WTC11 (cell line): Measurements from ENCODE around the gene E2F2. TPM values are rescaled to one million over a fixed set of nuclear protein-coding genes. Genes with fewer than 3 reads are reported as not detected.

ENCODE experiments used
- ATAC-seq: fragments of 200-7000 bp; cut with Tn5 transposase; 2 replicates; pipeline ENCODE4 v1.10.0; 2021; ENCODE audit warnings: mild to moderate bottlenecking, moderate library complexity
- CTCF ChIA-PET: fragments of 300-600 bp; sonication (Branson Sonifier 250); formaldehyde crosslinking; loops from one replicate; lab custom pipeline; 2021; ENCODE audit warnings: antibody characterized with exemption; lab: Charles Lee
- POLR2A ChIA-PET: fragments of 350-600 bp; sonication (Branson Sonifier 250); formaldehyde crosslinking; loops from one replicate; lab custom pipeline; 2021; ENCODE audit warnings: antibody characterized with exemption; lab: Charles Lee
- DNase-seq: peaks from one replicate; pipeline ENCODE4 v3.0.0; 2021; ENCODE audit warnings: low spot score
- H3K27ac Mint-ChIP-seq: 2 replicates; pipeline ENCODE4 v1.8.0; 2021; ENCODE audit warnings: mixed read lengths
- H3K27me3 Mint-ChIP-seq: 2 replicates; pipeline ENCODE4 v1.8.0; 2021; ENCODE audit warnings: low read depth, mild to moderate bottlenecking, moderate library complexity, mixed read lengths
- H3K36me3 Mint-ChIP-seq: 2 replicates; pipeline ENCODE4 v1.8.0; 2021; ENCODE audit warnings: mixed read lengths
- H3K4me1 Mint-ChIP-seq: 2 replicates; pipeline ENCODE4 v1.8.0; 2022; ENCODE audit warnings: mixed read lengths
- H3K4me3 Mint-ChIP-seq: 2 replicates; pipeline ENCODE4 v1.8.0; 2021; ENCODE audit warnings: mild to moderate bottlenecking, moderate library complexity, mixed read lengths
- H3K9me3 Mint-ChIP-seq: 2 replicates; pipeline ENCODE4 v1.8.0; 2021; ENCODE audit warnings: mixed read lengths
- ARID4B ChIP-seq: sonication (generic); formaldehyde crosslinking; IDR thresholded peaks from 2 replicates; pipeline ENCODE4 v1.8.0; 2023; ENCODE audit warnings: missing genetic modification reagents, mild to moderate bottlenecking, borderline replicate concordance
- CREM ChIP-seq: sonication (generic); formaldehyde crosslinking; IDR thresholded peaks from 2 replicates; pipeline ENCODE4 v1.8.1; 2022; ENCODE audit warnings: mild to moderate bottlenecking, missing genetic modification reagents, moderate library complexity
- ELF4 ChIP-seq: sonication (generic); formaldehyde crosslinking; IDR thresholded peaks from 2 replicates; pipeline ENCODE4 v1.8.1; 2022; ENCODE audit warnings: low read depth, mild to moderate bottlenecking, moderate library complexity, missing genetic modification reagents
- ESRRA ChIP-seq: sonication (generic); formaldehyde crosslinking; IDR thresholded peaks from 2 replicates; pipeline ENCODE4 v1.8.1; 2022; ENCODE audit warnings: mild to moderate bottlenecking, missing genetic modification reagents, borderline replicate concordance
- ETV6 ChIP-seq: sonication (generic); formaldehyde crosslinking; IDR thresholded peaks from 2 replicates; pipeline ENCODE4 v1.8.1; 2022; ENCODE audit warnings: mild to moderate bottlenecking, missing genetic modification reagents
- FOXK1 ChIP-seq: sonication (generic); formaldehyde crosslinking; IDR thresholded peaks from 2 replicates; pipeline ENCODE4 v1.8.0; 2022; ENCODE audit warnings: mild to moderate bottlenecking, moderate library complexity, missing genetic modification reagents
- FOXP4 ChIP-seq: sonication (generic); formaldehyde crosslinking; IDR thresholded peaks from 2 replicates; pipeline ENCODE4 v1.8.0; 2022; ENCODE audit warnings: mild to moderate bottlenecking, missing genetic modification reagents
- HMGA2 ChIP-seq: fragments of 250-450 bp; sonication (Bioruptor Pico); IDR thresholded peaks from 2 replicates; pipeline ENCODE4 v1.4.0; 2021; ENCODE audit warnings: mild to moderate bottlenecking, moderate library complexity
- IRF2 ChIP-seq: sonication (generic); formaldehyde crosslinking; IDR thresholded peaks from 2 replicates; pipeline ENCODE4 v1.8.0; 2022; ENCODE audit warnings: low read depth, missing genetic modification reagents, borderline replicate concordance
- JUN ChIP-seq: sonication (generic); formaldehyde crosslinking; IDR thresholded peaks from 2 replicates; pipeline ENCODE4 v1.8.0; 2023; ENCODE audit warnings: mild to moderate bottlenecking, missing genetic modification reagents
- KAT7 ChIP-seq: sonication (generic); formaldehyde crosslinking; IDR thresholded peaks from 2 replicates; pipeline ENCODE4 v1.8.1; 2023; ENCODE audit warnings: missing genetic modification reagents, mild to moderate bottlenecking, borderline replicate concordance
- NFATC4 ChIP-seq: fragments of 250-450 bp; sonication (Bioruptor Pico); IDR thresholded peaks from 2 replicates; pipeline ENCODE4 v1.9.0; 2021; ENCODE audit warnings: mild to moderate bottlenecking
- PRRX2 ChIP-seq: fragments of 250-450 bp; sonication (Bioruptor Pico); IDR thresholded peaks from 2 replicates; pipeline ENCODE4 v1.8.0; 2021; ENCODE audit warnings: mild to moderate bottlenecking
- RORB ChIP-seq: fragments of 250-450 bp; sonication (Bioruptor Pico); IDR thresholded peaks from 2 replicates; pipeline ENCODE4 v1.9.0; 2021; ENCODE audit warnings: mild to moderate bottlenecking
- SMAD3 ChIP-seq: sonication (generic); formaldehyde crosslinking; IDR thresholded peaks from 2 replicates; pipeline ENCODE4 v1.8.0; 2022; ENCODE audit warnings: missing genetic modification reagents, mild to moderate bottlenecking, borderline replicate concordance
- SOX15 ChIP-seq: fragments of 250-450 bp; sonication (Bioruptor Pico); IDR thresholded peaks from 2 replicates; pipeline ENCODE4 v1.9.0; 2021; ENCODE audit warnings: mild to moderate bottlenecking
- SP1 ChIP-seq: sonication (generic); formaldehyde crosslinking; conservative IDR thresholded peaks from 2 replicates; pipeline ENCODE4 v1.8.1; 2022; ENCODE audit warnings: missing genetic modification reagents
- TEAD1 ChIP-seq: sonication (generic); formaldehyde crosslinking; IDR thresholded peaks from 2 replicates; pipeline ENCODE4 v1.8.0; 2022; ENCODE audit warnings: mild to moderate bottlenecking, missing genetic modification reagents
- ZNF232 ChIP-seq: sonication (generic); formaldehyde crosslinking; IDR thresholded peaks from 2 replicates; pipeline ENCODE4 v1.8.0; 2022; ENCODE audit warnings: mild to moderate bottlenecking, missing genetic modification reagents
- ZNF263 ChIP-seq: sonication (generic); formaldehyde crosslinking; IDR thresholded peaks from 2 replicates; pipeline ENCODE4 v1.8.1; 2022; ENCODE audit warnings: low read depth, mild to moderate bottlenecking, moderate library complexity, missing genetic modification reagents
- ZNF416 ChIP-seq: fragments of 250-450 bp; sonication (Bioruptor Pico); IDR thresholded peaks from 2 replicates; pipeline ENCODE4 v1.9.0; 2021; ENCODE audit warnings: mild to moderate bottlenecking, inconsistent platforms
- total RNA-seq: library from RNA; stranded (reverse); gene quantifications from 3 replicates; pipeline ENCODE4 v1.2.3, GENCODE V29; 2021
- TF ChIP-seq, protein P1 (sequence below): sonication (generic); formaldehyde crosslinking; IDR thresholded peaks from 2 replicates; pipeline ENCODE4 v1.8.1; 2023; ENCODE audit warnings: mild to moderate bottlenecking, missing genetic modification reagents, borderline replicate concordance
- TF ChIP-seq, protein P2 (sequence below): sonication (generic); formaldehyde crosslinking; IDR thresholded peaks from 2 replicates; pipeline ENCODE4 v1.8.1; 2022; ENCODE audit warnings: mild to moderate bottlenecking, missing genetic modification reagents, moderate library complexity, borderline replicate concordance
- TF ChIP-seq, protein P3 (sequence below): fragments of 250-450 bp; sonication (Bioruptor Pico); IDR thresholded peaks from 2 replicates; pipeline ENCODE4 v1.9.0; 2021; ENCODE audit warnings: mild to moderate bottlenecking
- TF ChIP-seq, protein P4 (sequence below): sonication (generic); formaldehyde crosslinking; IDR thresholded peaks from 2 replicates; pipeline ENCODE4 v1.8.0; 2023; ENCODE audit warnings: missing genetic modification reagents

The E2F2 gene
- total RNA-seq, 1 experiment from 2014 or later: 5.6 TPM

- Mint-ChIP-seq H3K4me1 (peaks cover 74% of the 10 kb centered on the region), H3K4me3 (peak within 1 kb of the TSS; percentile 94), H3K27me3 (no peaks in the 10 kb centered on the region), H3K36me3 (peaks cover 19% of the 10 kb centered on the region), H3K9me3 (no peaks in the 10 kb centered on the region), H3K27ac (peak within 1 kb of the TSS; percentile 98)
- CTCF ChIA-PET: interaction anchor here (0.6 to 13.3 kb wide), 12 partner anchors 8 to 213 kb away, joined by 3 to 341 read pairs (median 4); partner anchors contain the start of gene RPL11
- DNase-seq: peak; percentile 96
- POLR2A ChIA-PET: interaction anchor here (0.6 to 7.7 kb wide), 18 partner anchors 9 to 215 kb away, joined by 3 to 100 read pairs (median 4); partner anchors contain the start of genes ASAP3, E2F2 and HNRNPR
- ATAC-seq: peak; percentile 47
- peak; percentile 92 for TF ChIP-seq SMAD3 (CRISPR knock-in tag)
- peak; percentile 39; the same call in 1 of the 2 replicates for TF ChIP-seq FOXP4
- TF ChIP-seq, protein P1, sequence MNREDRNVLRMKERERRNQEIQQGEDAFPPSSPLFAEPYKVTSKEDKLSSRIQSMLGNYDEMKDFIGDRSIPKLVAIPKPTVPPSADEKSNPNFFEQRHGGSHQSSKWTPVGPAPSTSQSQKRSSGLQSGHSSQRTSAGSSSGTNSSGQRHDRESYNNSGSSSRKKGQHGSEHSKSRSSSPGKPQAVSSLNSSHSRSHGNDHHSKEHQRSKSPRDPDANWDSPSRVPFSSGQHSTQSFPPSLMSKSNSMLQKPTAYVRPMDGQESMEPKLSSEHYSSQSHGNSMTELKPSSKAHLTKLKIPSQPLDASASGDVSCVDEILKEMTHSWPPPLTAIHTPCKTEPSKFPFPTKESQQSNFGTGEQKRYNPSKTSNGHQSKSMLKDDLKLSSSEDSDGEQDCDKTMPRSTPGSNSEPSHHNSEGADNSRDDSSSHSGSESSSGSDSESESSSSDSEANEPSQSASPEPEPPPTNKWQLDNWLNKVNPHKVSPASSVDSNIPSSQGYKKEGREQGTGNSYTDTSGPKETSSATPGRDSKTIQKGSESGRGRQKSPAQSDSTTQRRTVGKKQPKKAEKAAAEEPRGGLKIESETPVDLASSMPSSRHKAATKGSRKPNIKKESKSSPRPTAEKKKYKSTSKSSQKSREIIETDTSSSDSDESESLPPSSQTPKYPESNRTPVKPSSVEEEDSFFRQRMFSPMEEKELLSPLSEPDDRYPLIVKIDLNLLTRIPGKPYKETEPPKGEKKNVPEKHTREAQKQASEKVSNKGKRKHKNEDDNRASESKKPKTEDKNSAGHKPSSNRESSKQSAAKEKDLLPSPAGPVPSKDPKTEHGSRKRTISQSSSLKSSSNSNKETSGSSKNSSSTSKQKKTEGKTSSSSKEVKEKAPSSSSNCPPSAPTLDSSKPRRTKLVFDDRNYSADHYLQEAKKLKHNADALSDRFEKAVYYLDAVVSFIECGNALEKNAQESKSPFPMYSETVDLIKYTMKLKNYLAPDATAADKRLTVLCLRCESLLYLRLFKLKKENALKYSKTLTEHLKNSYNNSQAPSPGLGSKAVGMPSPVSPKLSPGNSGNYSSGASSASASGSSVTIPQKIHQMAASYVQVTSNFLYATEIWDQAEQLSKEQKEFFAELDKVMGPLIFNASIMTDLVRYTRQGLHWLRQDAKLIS: peak; percentile 73; the same call in 1 of the 2 replicates
- TF ChIP-seq, protein P2, sequence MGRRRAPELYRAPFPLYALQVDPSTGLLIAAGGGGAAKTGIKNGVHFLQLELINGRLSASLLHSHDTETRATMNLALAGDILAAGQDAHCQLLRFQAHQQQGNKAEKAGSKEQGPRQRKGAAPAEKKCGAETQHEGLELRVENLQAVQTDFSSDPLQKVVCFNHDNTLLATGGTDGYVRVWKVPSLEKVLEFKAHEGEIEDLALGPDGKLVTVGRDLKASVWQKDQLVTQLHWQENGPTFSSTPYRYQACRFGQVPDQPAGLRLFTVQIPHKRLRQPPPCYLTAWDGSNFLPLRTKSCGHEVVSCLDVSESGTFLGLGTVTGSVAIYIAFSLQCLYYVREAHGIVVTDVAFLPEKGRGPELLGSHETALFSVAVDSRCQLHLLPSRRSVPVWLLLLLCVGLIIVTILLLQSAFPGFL (CRISPR knock-in tag): no peak
- no peak for TF ChIP-seq NFATC4 (CRISPR knock-in tag)
- no peak for TF ChIP-seq SOX15 (CRISPR knock-in tag)
- no peak for TF ChIP-seq PRRX2 (CRISPR knock-in tag)
- TF ChIP-seq, protein P3, sequence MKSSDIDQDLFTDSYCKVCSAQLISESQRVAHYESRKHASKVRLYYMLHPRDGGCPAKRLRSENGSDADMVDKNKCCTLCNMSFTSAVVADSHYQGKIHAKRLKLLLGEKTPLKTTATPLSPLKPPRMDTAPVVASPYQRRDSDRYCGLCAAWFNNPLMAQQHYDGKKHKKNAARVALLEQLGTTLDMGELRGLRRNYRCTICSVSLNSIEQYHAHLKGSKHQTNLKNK (CRISPR knock-in tag): no peak
- peak; percentile 97 for TF ChIP-seq ZNF232 (CRISPR knock-in tag)
- 0 out of 2 replicates have a peak, but pooled peaks have one; percentile 25 for TF ChIP-seq ZNF416 (CRISPR knock-in tag)
- no peak for TF ChIP-seq ZNF263 (CRISPR knock-in tag)
- peak; percentile 56; the same call in 1 of the 2 replicates for TF ChIP-seq CREM (CRISPR knock-in tag)
- no peak for TF ChIP-seq RORB (CRISPR knock-in tag)
- TF ChIP-seq HMGA2 (CRISPR knock-in tag): no peak
- TF ChIP-seq IRF2 (CRISPR knock-in tag): no peak
- TF ChIP-seq JUN (CRISPR knock-in tag): peak; percentile 42; the same call in 1 of the 2 replicates
- peak; percentile 83 for TF ChIP-seq ETV6 (CRISPR knock-in tag)
- TF ChIP-seq ARID4B: peak; percentile 88
- TF ChIP-seq TEAD1 (CRISPR knock-in tag): peak; percentile 81; the same call in 1 of the 2 replicates
- TF ChIP-seq, protein P4, sequence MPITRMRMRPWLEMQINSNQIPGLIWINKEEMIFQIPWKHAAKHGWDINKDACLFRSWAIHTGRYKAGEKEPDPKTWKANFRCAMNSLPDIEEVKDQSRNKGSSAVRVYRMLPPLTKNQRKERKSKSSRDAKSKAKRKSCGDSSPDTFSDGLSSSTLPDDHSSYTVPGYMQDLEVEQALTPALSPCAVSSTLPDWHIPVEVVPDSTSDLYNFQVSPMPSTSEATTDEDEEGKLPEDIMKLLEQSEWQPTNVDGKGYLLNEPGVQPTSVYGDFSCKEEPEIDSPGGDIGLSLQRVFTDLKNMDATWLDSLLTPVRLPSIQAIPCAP (CRISPR knock-in tag): 0 out of 2 replicates have a peak, but pooled peaks have one; percentile 28
- no peak for TF ChIP-seq ESRRA (CRISPR knock-in tag)
- TF ChIP-seq KAT7: no peak
- TF ChIP-seq FOXK1 (CRISPR knock-in tag): peak; percentile 45; the same call in 1 of the 2 replicates
- TF ChIP-seq SP1: peak; percentile 84
- TF ChIP-seq ELF4 (CRISPR knock-in tag): peak; percentile 16; the same call in 1 of the 2 replicates
Observed at GRCh38 chr1:23559136-23559984, 28.3 kb upstream of the E2F2 start, which contains the start of gene ID3. TSS of gene ID3 (minus strand) at chr1:23559501. CDS start at chr1:23559426, 75 bp downstream.
